Nephron progenitor cell (in vitro differentiated cells): ENCODE results near the gene ASIC2.

Experiments used
- DNase-seq: peaks from one replicate; pipeline ENCODE4 v3.0.0; 2021
- H3K27ac Mint-ChIP-seq: 2 replicates; pipeline ENCODE4 v1.8.0; 2021; ENCODE audit warnings: mild to moderate bottlenecking, moderate library complexity, mixed read lengths
- H3K27me3 Mint-ChIP-seq: 2 replicates; pipeline ENCODE4 v1.8.0; 2021; ENCODE audit warnings: mild to moderate bottlenecking, low read depth, mixed read lengths; ENCODE audit not compliant: poor library complexity
- H3K36me3 Mint-ChIP-seq: 2 replicates; pipeline ENCODE4 v1.8.0; 2021; ENCODE audit warnings: low read depth, mixed read lengths
- H3K4me1 Mint-ChIP-seq: 2 replicates; pipeline ENCODE4 v1.8.0; 2021; ENCODE audit warnings: mixed read lengths
- H3K4me3 Mint-ChIP-seq: 2 replicates; pipeline ENCODE4 v1.8.0; 2021; ENCODE audit warnings: mild to moderate bottlenecking, moderate library complexity, mixed read lengths
- H3K9me3 Mint-ChIP-seq: 2 replicates; pipeline ENCODE4 v1.8.0; 2021; ENCODE audit warnings: mild to moderate bottlenecking, moderate library complexity, mixed read lengths
- CTCF ChIP-seq: fragments of 200-600 bp; sonication (generic); IDR thresholded peaks from 2 replicates; pipeline ENCODE4 v1.5.0; 2021; ENCODE audit warnings: antibody characterized with exemption

Gene ASIC2

GRCh38 chr17:33127706-33128105, 165.4 kb downstream of the ASIC2 start:
- Mint-ChIP-seq H3K36me3 (no peaks in the 10 kb centered on the region), H3K9me3 (no peaks in the 10 kb centered on the region), H3K27ac (peak overlapping the region; percentile 1), H3K4me1 (peaks cover 19% of the 10 kb centered on the region), H3K4me3 (no peak overlapping the region), H3K27me3 (peaks cover 4% of the 10 kb centered on the region)
- no peak for DNase-seq
- no peak for TF ChIP-seq CTCF

- Mint-ChIP-seq H3K27ac (no peak overlapping the region), H3K4me1 (peaks cover 12% of the 10 kb centered on the region), H3K27me3 (peaks cover 8% of the 10 kb centered on the region), H3K36me3 (no peaks in the 10 kb centered on the region), H3K4me3 (no peak overlapping the region), H3K9me3 (no peaks in the 10 kb centered on the region)
- no peak for DNase-seq
- no peak for TF ChIP-seq CTCF
Observed at GRCh38 chr17:33126086-33126485, 167.0 kb downstream of the ASIC2 start.

GRCh38 chr17:33125552-33125950, 167.5 kb downstream of the ASIC2 start:
- no peak for DNase-seq
- Mint-ChIP-seq H3K36me3 (no peaks in the 10 kb centered on the region), H3K27me3 (peaks cover 9% of the 10 kb centered on the region), H3K27ac (no peak overlapping the region), H3K4me1 (peaks cover 17% of the 10 kb centered on the region), H3K9me3 (no peaks in the 10 kb centered on the region), H3K4me3 (no peak overlapping the region)
- no peak for TF ChIP-seq CTCF

GRCh38 chr17:33124871-33125551, 168.1 kb downstream of the ASIC2 start:
- no peak for DNase-seq
- peaks cover 23% of the 10 kb centered on the region for H3K4me1 Mint-ChIP-seq
- H3K36me3 Mint-ChIP-seq: no peaks in the 10 kb centered on the region
- no peak overlapping the region for H3K27ac Mint-ChIP-seq
- no peak for TF ChIP-seq CTCF
- peaks cover 9% of the 10 kb centered on the region for H3K27me3 Mint-ChIP-seq
- no peak overlapping the region for H3K4me3 Mint-ChIP-seq
- H3K9me3 Mint-ChIP-seq: no peaks in the 10 kb centered on the region

- TF ChIP-seq CTCF: no peak
- Mint-ChIP-seq H3K4me3 (no peak overlapping the region), H3K36me3 (no peaks in the 10 kb centered on the region), H3K9me3 (no peaks in the 10 kb centered on the region), H3K27ac (no peak overlapping the region), H3K27me3 (peaks cover 9% of the 10 kb centered on the region), H3K4me1 (peaks cover 27% of the 10 kb centered on the region)
- DNase-seq: no peak
Observed at GRCh38 chr17:33124185-33124584, 168.9 kb downstream of the ASIC2 start.

- no peak for DNase-seq
- Mint-ChIP-seq H3K4me1 (peaks cover 27% of the 10 kb centered on the region), H3K27ac (no peak overlapping the region), H3K27me3 (peaks cover 5% of the 10 kb centered on the region), H3K4me3 (no peak overlapping the region), H3K9me3 (no peaks in the 10 kb centered on the region), H3K36me3 (no peaks in the 10 kb centered on the region)
- TF ChIP-seq CTCF: no peak
Observed at GRCh38 chr17:33121756-33122155, 171.3 kb downstream of the ASIC2 start.
